SK-N-SH treated with all-trans-retinoic acid at 6 μM for 48 hours (cell line): Measurements from ENCODE around the gene ARIH2.

Experiments used
- ATAC-seq: fragments of 200-7000 bp; cut with Tn5 transposase; 3 replicates; pipeline ENCODE4 v1.9.1; 2020; ENCODE audit warnings: mild to moderate bottlenecking, moderate library complexity
- ARNTL ChIP-seq: fragments of 450-650 bp; formaldehyde crosslinking; IDR thresholded peaks from 2 replicates; pipeline ENCODE4 v1.5.0; 2020; ENCODE audit warnings: low read depth, mild to moderate bottlenecking, moderate library complexity, borderline replicate concordance
- BACH2 ChIP-seq: fragments of 250-450 bp; sonication (Bioruptor Pico); IDR thresholded peaks from 2 replicates; pipeline ENCODE4 v1.9.0; 2021; ENCODE audit warnings: mild to moderate bottlenecking, borderline replicate concordance
- CREB5 ChIP-seq: fragments of 250-450 bp; sonication (Bioruptor Pico); IDR thresholded peaks from 2 replicates; pipeline ENCODE4 v1.5.1; 2020; ENCODE audit warnings: low read depth, mild to moderate bottlenecking, moderate library complexity
- CSDC2 ChIP-seq: fragments of 250-450 bp; sonication (Bioruptor Pico); IDR thresholded peaks from 2 replicates; pipeline ENCODE4 v1.5.0; 2020; ENCODE audit warnings: mild to moderate bottlenecking, moderate library complexity
- CSRNP3 ChIP-seq: fragments of 250-450 bp; sonication (Bioruptor Pico); IDR thresholded peaks from 2 replicates; pipeline ENCODE4 v1.5.1; 2021; ENCODE audit warnings: mild to moderate bottlenecking, moderate library complexity
- ESRRG ChIP-seq: fragments of 250-450 bp; sonication (Bioruptor Pico); IDR thresholded peaks from 2 replicates; pipeline ENCODE4 v1.6.1; 2021; ENCODE audit warnings: mild to moderate bottlenecking
- GLIS3 ChIP-seq: fragments of 250-450 bp; sonication (Bioruptor Pico); IDR thresholded peaks from 2 replicates; pipeline ENCODE4 v1.5.0; 2020; ENCODE audit warnings: mild to moderate bottlenecking, moderate library complexity
- ISL1 ChIP-seq: fragments of 250-450 bp; sonication (Bioruptor Pico); IDR thresholded peaks from 2 replicates; pipeline ENCODE4 v2.1.2; 2022; ENCODE audit warnings: mild to moderate bottlenecking, moderate library complexity
- OSR1 ChIP-seq: fragments of 250-450 bp; sonication (Bioruptor Pico); IDR thresholded peaks from 2 replicates; pipeline ENCODE4 v1.8.0; 2022; ENCODE audit warnings: moderate library complexity, mild to moderate bottlenecking, inconsistent platforms
- PATZ1 ChIP-seq: fragments of 250-450 bp; sonication (Bioruptor Pico); IDR thresholded peaks from 2 replicates; pipeline ENCODE4 v1.8.0; 2020; ENCODE audit warnings: mild to moderate bottlenecking, moderate library complexity, borderline replicate concordance
- RARB ChIP-seq: fragments of 250-450 bp; sonication (Bioruptor Pico); IDR thresholded peaks from 2 replicates; pipeline ENCODE4 v1.8.0; 2021; ENCODE audit warnings: mild to moderate bottlenecking, moderate library complexity
- TCF4 ChIP-seq: fragments of 250-450 bp; sonication (Bioruptor Pico); IDR thresholded peaks from 2 replicates; pipeline ENCODE4 v1.8.0; 2021; ENCODE audit warnings: mild to moderate bottlenecking, moderate library complexity, borderline replicate concordance
- TOX ChIP-seq: fragments of 250-450 bp; sonication (Bioruptor Pico); IDR thresholded peaks from 2 replicates; pipeline ENCODE4 v1.8.0; 2021; ENCODE audit warnings: mild to moderate bottlenecking, moderate library complexity, borderline replicate concordance
- TSHZ2 ChIP-seq: fragments of 250-450 bp; sonication (Bioruptor Pico); IDR thresholded peaks from 2 replicates; pipeline ENCODE4 v1.5.0; 2020; ENCODE audit warnings: mild to moderate bottlenecking, moderate library complexity
- ZC3H10 ChIP-seq: fragments of 250-450 bp; sonication (Bioruptor Pico); IDR thresholded peaks from 2 replicates; pipeline ENCODE4 v1.5.1; 2021; ENCODE audit warnings: mild to moderate bottlenecking, moderate library complexity
- ZFP3 ChIP-seq: fragments of 250-450 bp; sonication (Bioruptor Pico); IDR thresholded peaks from 2 replicates; pipeline ENCODE4 v1.5.0; 2020; ENCODE audit warnings: mild to moderate bottlenecking, moderate library complexity
- ZFP30 ChIP-seq: fragments of 450-650 bp; formaldehyde crosslinking; IDR thresholded peaks from 2 replicates; pipeline ENCODE4 v1.5.0; 2022; ENCODE audit warnings: mild to moderate bottlenecking, moderate library complexity
- ZNF565 ChIP-seq: fragments of 450-650 bp; formaldehyde crosslinking; conservative IDR thresholded peaks from 2 replicates; pipeline ENCODE4 v1.5.0; 2020; ENCODE audit warnings: low read depth, mild to moderate bottlenecking, moderate library complexity
- ZNF70 ChIP-seq: fragments of 450-650 bp; formaldehyde crosslinking; IDR thresholded peaks from 2 replicates; pipeline ENCODE4 v1.5.0; 2020; ENCODE audit warnings: mild to moderate bottlenecking, moderate library complexity
- ZNF8 ChIP-seq: fragments of 450-650 bp; formaldehyde crosslinking; IDR thresholded peaks from 2 replicates; pipeline ENCODE4 v1.5.0; 2020; ENCODE audit warnings: mild to moderate bottlenecking, moderate library complexity

ARIH2 gene

GRCh38 chr3:48945432-48945831 is 26.8 kb downstream of the ARIH2 start:
- ATAC-seq: no peak
- TF ChIP-seq GLIS3 (CRISPR knock-in tag) (no peak), ZC3H10 (CRISPR knock-in tag) (no peak), ZFP30 (CRISPR knock-in tag) (no peak), TSHZ2 (CRISPR knock-in tag) (no peak), ZNF70 (CRISPR knock-in tag) (no peak), CSDC2 (no peak), TOX (CRISPR knock-in tag) (no peak), BACH2 (CRISPR knock-in tag) (no peak), OSR1 (CRISPR knock-in tag) (no peak), ZNF565 (CRISPR knock-in tag) (no peak), ZNF8 (CRISPR knock-in tag) (no peak), ZFP3 (CRISPR knock-in tag) (no peak), TCF4 (CRISPR knock-in tag) (no peak), ESRRG (CRISPR knock-in tag) (no peak), RARB (CRISPR knock-in tag) (no peak), PATZ1 (CRISPR knock-in tag) (no peak)

- ATAC-seq: no peak
- TF ChIP-seq ARNTL (CRISPR knock-in tag) (no peak), PATZ1 (CRISPR knock-in tag) (no peak), ZNF70 (CRISPR knock-in tag) (no peak), GLIS3 (CRISPR knock-in tag) (no peak), ESRRG (CRISPR knock-in tag) (no peak), ZNF565 (CRISPR knock-in tag) (no peak), CSRNP3 (no peak), ISL1 (no peak)
- TF ChIP-seq, all 23 proteins: peak for 0
Measured at GRCh38 chr3:48945891-48946549, 27.4 kb downstream of the ARIH2 start.

- TF ChIP-seq ISL1 (peak; percentile 36), CSDC2 (no peak), ZNF70 (CRISPR knock-in tag) (no peak)
- peak; percentile 68 for ATAC-seq
Measured at GRCh38 chr3:48949376-48949717, 30.7 kb downstream of the ARIH2 start.

- ATAC-seq: no peak
- no peak for TF ChIP-seq ZNF565 (CRISPR knock-in tag)
- TF ChIP-seq ZNF8 (CRISPR knock-in tag): no peak
- TF ChIP-seq PATZ1 (CRISPR knock-in tag): no peak
- no peak for TF ChIP-seq TCF4 (CRISPR knock-in tag)
- no peak for TF ChIP-seq ZC3H10 (CRISPR knock-in tag)
- TF ChIP-seq CREB5 (CRISPR knock-in tag): no peak
- TF ChIP-seq RARB (CRISPR knock-in tag): no peak
- no peak for TF ChIP-seq OSR1 (CRISPR knock-in tag)
- TF ChIP-seq TSHZ2 (CRISPR knock-in tag): no peak
- no peak for TF ChIP-seq TOX (CRISPR knock-in tag)
Measured at GRCh38 chr3:48950051-48950450, 31.4 kb downstream of the ARIH2 start.
